ENCODE data around the gene ZNF444.
"Not testable (repeated sequence)": the region's sequence is repeated elsewhere in the genome, so short reads cannot be mapped to it uniquely, and the experiment has no call there.

ZNF444 gene

DNA sequence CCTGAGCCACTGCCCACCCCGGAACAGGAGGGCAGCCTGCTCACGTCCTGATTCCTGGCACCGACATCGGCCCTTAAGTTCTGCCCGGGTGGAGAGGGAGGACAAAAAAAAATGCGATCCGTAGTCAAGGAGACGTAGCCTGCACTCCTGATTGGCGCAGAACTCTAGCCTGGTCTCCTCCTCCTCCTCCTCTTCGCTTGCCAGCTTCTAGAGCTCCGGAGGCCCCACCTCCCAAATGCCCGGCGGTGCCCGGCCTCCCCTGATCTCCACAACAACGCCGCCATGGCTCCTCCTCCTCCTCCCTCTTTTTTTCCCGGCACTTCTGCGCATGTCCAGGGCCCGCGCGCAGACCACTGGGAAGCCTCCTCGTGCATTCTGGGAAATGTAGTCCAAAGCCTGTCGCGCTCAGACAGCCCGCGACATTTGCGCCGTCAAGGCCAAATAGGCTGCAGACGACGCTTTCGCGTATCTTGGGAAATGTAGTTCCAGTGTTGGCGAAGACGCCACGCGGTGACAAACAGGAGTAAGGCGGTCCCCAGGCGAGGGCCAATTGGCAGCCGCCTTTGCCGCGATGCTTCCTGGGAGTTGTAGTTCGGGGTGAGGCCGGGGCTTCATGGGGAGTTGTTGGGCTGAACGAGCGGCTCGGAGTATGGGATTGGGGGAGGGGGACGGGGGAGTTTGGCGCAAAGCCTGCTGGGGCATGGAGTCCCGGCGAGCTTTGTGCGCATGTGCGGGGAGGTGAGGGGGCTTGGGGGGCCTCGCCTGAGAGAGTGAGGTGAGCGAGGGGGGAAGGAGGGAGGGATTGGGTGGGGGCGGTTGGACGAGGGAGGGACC lies at the start of gene ZNF444:
ZNF444 (plus strand) TSS at position 705 of the 834 bp plus-strand sequence. CDS start 5,625 bp downstream, outside the sequence.
- peak; percentile 100 for DNase-seq

GRCh38 chr19:56091751-56092546 lies 49.1 kb upstream of the ZNF444 start:
- DNase-seq = no peak

DNA sequence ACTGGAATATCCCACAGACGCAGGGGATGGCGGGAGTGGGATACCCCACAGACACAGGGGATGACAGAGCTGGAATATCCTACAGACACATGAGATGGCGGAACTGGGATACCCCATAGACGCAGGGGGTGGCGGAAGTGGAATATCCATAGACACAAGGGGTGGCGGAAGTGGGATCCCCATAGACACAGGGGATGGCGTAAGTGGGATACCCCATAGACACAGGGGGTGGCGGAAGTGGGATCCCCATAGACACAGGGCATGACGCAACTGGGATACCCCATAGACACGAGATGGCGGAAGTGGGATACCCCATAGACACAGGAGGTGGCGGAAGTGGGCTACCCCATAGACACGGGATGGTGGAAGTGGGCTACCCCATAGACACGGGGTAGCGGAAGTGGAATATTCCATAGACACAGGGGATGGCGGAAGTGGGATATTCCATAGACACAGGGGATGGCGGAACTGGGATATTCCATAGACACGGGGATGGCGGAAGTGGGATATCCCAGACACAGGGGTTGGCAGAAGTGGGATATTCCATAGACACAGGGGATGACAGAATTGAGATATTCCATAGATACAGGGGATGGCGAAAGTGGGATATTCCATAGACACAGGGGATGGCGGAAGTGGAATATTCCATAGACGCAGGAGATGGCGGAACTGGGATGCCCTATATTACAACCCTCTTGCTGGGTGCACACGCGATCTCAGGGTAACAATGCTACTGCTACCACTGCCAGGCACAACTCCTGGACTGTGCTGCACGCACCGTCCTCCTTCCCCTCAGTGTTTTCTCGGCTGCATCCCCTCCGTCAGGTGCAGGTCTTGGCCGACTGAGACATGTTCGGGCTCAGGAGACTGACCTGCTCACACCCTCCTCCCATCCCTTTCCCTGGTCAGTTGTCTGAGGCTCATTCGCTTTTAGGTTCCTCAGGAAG lies 48.1 kb upstream of the ZNF444 start:
- DNase-seq = no peak

- DNase-seq = no peak
These were observed 46.6 kb upstream of the ZNF444 start for GRCh38 chr19:56094449-56094848.

DNA sequence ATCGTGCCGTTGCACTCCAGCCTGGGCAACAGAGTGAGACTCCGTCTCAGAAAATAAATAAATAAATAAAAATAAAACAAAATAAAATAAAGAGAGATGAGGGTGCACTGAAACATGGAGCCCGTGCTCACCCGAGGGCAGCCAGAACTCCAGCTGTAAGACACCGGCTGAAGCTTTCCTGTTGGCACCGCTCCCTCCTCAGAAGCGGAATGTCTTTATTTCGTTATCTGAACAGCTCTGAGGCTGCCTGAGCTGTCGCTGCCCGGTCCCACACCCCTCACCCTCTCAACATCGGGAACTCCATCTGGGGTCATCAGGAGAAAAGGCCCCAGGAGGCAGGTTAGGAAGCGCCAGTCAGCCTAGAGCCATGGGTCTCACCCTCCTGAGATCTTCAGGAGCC lies 44.4 kb upstream of the ZNF444 start:
- no peak for DNase-seq

- DNase-seq = no peak
These were observed 43.8 kb upstream of the ZNF444 start for GRCh38 chr19:56097306-56097705.

GRCh38 chr19:56097776-56098175 lies 43.3 kb upstream of the ZNF444 start:
- no peak for DNase-seq

GRCh38 chr19:56098237-56098636 lies 42.9 kb upstream of the ZNF444 start:
- DNase-seq = not testable (repeated sequence)

- no peak for DNase-seq
These were observed 42.1 kb upstream of the ZNF444 start for GRCh38 chr19:56098731-56099568.

DNA sequence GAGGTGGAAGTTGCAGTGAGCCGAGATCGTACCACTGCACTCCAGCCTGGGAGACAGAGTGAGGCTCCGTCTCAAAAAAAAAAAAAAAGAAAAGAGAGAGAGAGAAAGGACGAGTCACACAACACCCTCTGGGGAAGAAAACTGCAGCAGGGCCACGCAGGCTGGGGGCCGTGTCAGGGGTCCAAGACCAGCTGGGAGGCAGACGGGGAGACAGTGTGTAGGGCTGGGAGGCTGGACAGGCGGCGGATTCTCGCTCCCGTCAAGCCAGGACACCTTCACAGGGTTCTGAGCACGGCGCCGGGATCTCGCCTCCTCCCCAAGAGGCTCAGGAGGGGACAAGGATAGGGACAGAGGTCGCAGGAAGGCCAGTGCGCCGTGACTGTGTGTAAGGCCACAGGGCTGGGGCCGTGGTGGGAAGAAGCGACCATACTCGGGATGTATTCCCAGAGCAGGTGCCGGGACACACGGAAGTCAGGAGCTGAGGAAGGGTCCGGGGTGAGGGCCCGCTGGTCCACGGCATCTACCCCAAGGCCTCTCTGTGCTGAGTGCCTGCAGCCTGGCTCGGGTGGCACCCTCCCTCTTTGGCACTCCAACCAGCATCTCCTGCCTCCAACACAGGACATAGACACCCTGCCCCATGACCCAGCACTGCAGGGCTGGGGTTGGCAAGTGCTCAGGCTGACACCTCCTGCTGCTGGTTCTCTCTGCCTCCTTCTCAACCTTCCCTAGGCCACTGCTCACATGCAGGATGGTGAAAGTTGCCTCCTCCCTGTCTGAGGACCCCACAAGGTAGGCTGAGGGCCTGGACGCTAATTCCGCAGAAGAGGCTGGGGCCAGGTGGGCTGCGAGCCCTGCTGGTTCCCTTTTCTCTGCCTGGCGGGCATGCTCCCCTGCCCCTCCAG lies 41.2 kb upstream of the ZNF444 start:
- DNase-seq = no peak

GRCh38 chr19:56101095-56101494 lies 40.0 kb upstream of the ZNF444 start:
- no peak for DNase-seq

- DNase-seq = no peak
These were observed 39.1 kb upstream of the ZNF444 start for GRCh38 chr19:56101746-56102535.

DNA sequence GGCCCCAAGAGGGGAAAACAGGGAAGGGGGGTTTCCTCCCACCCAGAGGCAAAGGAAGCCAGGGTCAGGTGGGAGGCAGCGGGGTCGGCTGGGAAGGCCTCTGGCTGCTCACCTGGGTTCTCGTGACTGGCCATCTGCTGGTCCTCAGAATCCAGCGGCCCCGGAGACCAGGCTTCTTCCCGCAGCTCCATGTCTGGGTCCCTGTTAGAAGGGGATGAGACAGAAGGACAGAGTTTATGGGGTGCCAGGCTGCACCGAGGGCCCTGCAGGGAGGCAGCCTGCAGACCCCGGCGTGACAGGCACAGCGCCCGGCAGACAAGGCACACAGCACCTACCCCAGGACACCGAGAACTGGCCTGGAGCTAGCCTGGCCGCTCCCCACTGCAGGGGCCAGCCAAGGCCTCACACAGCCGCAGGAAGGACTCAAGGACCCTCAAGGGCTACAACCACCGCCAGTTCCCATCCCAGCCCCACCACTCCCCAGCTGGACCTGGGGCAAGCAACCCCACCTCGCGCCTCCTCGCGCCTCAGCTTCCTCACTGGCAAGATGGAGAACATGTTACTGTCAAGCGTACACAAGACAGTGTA lies 38.0 kb upstream of the ZNF444 start:
- DNase-seq = no peak

- DNase-seq = no peak
These were observed 36.7 kb upstream of the ZNF444 start for GRCh38 chr19:56104423-56104822.

DNA sequence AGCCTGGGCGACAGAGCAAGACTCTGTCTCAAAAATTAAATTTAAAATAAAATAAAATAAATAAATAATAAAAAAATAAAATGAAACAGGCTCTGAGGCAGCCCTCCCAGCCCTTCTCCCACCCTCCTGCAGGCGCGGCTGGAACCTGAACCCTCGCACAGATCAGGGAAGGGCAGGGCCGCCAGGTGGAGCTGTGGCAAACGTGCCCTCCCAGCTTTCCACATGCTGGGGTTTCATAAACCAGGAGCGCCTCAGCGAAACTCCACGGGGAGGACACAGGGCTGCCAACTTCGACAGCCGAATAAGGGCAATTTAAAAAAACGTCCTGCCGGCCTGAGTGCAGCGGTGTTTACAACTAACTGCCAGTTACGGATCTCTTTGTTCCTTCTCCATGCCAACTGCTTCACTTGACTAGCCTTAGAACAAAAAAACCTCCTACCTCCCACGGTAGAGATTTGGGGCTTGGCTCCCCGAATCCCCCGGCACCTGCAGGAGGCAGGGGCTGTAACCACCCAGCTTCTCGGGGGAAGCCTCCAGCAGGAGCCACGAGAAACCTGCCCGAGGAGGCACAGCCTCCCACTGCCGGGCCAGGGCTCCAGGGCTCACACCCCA lies 35.9 kb upstream of the ZNF444 start:
- DNase-seq = peak; percentile 44

- DNase-seq = not testable (repeated sequence)
These were observed 35.2 kb upstream of the ZNF444 start for GRCh38 chr19:56105831-56106396.

DNA sequence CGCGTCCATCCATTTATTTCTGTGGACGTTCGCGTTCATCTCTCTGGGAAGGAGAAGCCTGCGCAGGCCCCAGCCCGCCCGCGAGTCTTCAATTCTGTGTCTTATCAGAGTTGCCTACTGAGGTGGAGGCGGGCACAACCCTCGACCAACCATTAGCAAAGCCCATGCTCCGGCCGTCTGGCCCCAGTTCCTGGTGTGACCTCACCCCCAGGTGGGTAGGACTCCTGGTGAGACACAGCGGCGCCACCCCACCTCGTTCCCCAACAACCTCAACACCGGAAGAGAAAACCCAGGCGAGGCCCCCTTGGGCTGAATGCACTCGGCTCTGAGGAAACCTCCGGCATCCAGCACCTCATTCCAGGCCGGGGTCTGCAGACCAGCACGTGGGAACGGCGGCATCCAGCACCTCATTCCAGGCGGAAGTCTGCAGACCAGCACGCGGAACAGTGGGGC lies 34.7 kb upstream of the ZNF444 start:
- no peak for DNase-seq

- no peak for DNase-seq
These were observed 34.1 kb upstream of the ZNF444 start for GRCh38 chr19:56106993-56107392.

All from NCI-H1436 treated with DMSO at 0.1 percent for 48 hours (cell line).